HG03280 (cell line): ENCODE data around the gene HPD.
"Not testable (repeated sequence)": the region's sequence is repeated elsewhere in the genome, so short reads cannot be mapped to it uniquely, and the experiment has no call there.

Experiments used
- ATAC-seq: cut with Tn5 transposase; IDR thresholded peaks from one replicate; pipeline ENCODE4 v1.9.1; 2021; ENCODE audit warnings: mild to moderate bottlenecking, moderate library complexity; ENCODE audit not compliant: unreplicated experiment

Gene HPD

GRCh38 chr12:121858662-121859572, at the start of gene HPD:
Gene HPD, minus strand, starts transcription at chr12:121858859. Its CDS starts 36 bp downstream, at chr12:121858823.
- no peak for ATAC-seq

- ATAC-seq: no peak
These were observed 47.1 kb upstream of the HPD start for GRCh38 chr12:121905746-121906145.

- no peak for ATAC-seq
These were observed 44.5 kb upstream of the HPD start for GRCh38 chr12:121903202-121903601.

- no peak for ATAC-seq
These were observed 40.9 kb upstream of the HPD start for GRCh38 chr12:121899590-121899989.

- no peak for ATAC-seq
These were observed 39.6 kb upstream of the HPD start for GRCh38 chr12:121898287-121898686.

- ATAC-seq: no peak
These were observed 36.0 kb upstream of the HPD start for GRCh38 chr12:121894633-121895032.

GRCh38 chr12:121893961-121894460, 35.4 kb upstream of the HPD start:
- no peak for ATAC-seq

- no peak for ATAC-seq
These were observed 34.3 kb upstream of the HPD start for GRCh38 chr12:121892673-121893561.

- ATAC-seq: not testable (repeated sequence)
These were observed 31.0 kb upstream of the HPD start for GRCh38 chr12:121889661-121890060.

GRCh38 chr12:121889274-121889624, 30.6 kb upstream of the HPD start:
- ATAC-seq: no peak

- peak; percentile 92 for ATAC-seq
These were observed 30.0 kb upstream of the HPD start, which contains the start of gene PSMD9 for GRCh38 chr12:121888478-121889273. Gene PSMD9, plus strand, starts transcription at chr12:121888790. Its CDS starts 67 bp downstream, at chr12:121888857.

GRCh38 chr12:121888083-121888477, 29.4 kb upstream of the HPD start:
- ATAC-seq: no peak

- ATAC-seq: not testable (repeated sequence)
These were observed 26.5 kb upstream of the HPD start for GRCh38 chr12:121885129-121885528.

GRCh38 chr12:121883315-121883660, 24.6 kb upstream of the HPD start:
- no peak for ATAC-seq

GRCh38 chr12:121876080-121876447, 17.4 kb upstream of the HPD start:
- not testable (repeated sequence) for ATAC-seq

GRCh38 chr12:121875582-121875981, 16.9 kb upstream of the HPD start:
- ATAC-seq: no peak

- ATAC-seq: no peak
These were observed 15.4 kb upstream of the HPD start for GRCh38 chr12:121874071-121874470.

- ATAC-seq: no peak
These were observed 14.5 kb upstream of the HPD start for GRCh38 chr12:121873216-121873569.

- ATAC-seq: no peak
These were observed 14.0 kb upstream of the HPD start for GRCh38 chr12:121872546-121873215.

GRCh38 chr12:121871467-121871866, 12.8 kb upstream of the HPD start:
- no peak for ATAC-seq
